NCI-H1417 treated with DMSO at 0.1 percent for 48 hours (cell line): Measurements from ENCODE around the gene C17orf114.

ENCODE experiments used
- DNase-seq: peaks from one replicate; lab custom pipeline; 2025; lab: John Stamatoyannopoulos, UW

The C17orf114 gene

DNA sequence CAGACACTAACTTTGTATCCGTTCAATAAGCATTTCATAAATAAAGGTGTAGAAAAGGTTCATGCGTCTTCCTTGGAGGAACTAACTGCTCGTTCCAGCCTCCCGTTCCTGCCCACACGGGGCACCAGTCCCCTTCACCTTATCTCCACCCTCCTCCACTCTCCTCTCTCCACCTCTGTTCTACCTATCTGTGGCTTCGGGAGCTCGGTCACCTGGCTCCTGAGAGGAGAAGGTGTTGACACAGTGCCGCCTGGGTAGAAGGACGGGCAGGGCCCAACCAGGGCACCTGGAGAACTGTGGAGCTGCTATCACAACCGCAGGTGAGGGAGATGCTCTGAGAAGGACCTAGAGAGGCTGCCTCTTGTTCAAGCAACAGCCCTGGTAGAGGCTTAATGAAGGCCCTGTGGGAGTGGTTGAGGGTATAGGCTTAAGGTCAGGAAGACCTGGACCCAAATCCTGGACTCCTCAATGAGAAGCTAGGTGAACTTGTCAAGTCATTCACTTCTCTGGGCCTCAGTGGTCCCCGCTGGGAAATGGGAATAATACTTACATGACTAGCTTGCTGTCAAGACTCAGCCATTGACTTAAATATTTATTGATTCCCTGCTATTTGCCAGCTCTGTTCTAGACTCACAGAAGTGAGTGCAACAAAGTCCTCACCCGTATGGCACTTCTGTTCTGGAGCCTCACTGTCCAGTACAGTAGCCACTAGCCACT lies 21.4 kb upstream of the C17orf114 start:
- DNase-seq = no peak

DNA sequence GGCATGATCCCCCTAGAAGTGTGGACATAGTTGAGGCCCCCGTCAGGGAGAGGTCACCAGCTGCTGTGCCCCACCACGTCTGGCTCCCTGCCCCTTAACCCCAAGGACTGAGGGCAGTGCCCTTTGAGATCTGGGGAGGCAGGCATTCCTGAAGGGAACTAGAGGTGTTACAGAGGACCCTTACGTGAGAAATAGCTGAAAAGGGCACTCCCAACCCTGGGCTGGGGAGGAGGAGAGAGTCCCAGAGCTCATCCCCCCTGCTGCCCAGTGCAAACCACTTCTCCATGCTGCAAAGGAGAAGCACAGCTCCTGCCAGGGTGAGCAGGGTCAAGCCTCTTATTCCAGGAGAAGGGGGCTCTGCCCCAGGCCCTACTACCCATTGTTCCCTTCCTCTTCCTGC lies 20.7 kb upstream of the C17orf114 start:
- no peak for DNase-seq

DNA sequence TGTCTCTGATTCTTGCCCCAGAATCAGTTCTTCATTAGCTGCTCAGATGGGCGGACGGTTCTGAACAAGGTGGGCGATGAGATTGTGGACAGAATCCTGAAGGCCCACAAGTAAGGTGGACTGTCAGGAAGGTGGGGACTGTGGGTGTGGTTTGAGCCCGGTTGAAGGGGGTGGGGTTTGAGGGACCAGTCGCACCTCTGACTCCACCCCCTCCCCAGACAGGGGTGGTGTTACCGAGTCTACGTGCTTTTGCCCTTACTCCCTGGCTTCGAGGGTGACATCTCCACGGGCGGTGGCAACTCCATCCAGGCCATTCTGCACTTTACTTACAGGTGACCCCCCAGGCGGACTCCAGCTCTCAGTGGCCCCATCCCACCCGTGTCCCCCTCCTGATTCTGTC lies 16.1 kb upstream of the C17orf114 start:
- no peak for DNase-seq

DNA sequence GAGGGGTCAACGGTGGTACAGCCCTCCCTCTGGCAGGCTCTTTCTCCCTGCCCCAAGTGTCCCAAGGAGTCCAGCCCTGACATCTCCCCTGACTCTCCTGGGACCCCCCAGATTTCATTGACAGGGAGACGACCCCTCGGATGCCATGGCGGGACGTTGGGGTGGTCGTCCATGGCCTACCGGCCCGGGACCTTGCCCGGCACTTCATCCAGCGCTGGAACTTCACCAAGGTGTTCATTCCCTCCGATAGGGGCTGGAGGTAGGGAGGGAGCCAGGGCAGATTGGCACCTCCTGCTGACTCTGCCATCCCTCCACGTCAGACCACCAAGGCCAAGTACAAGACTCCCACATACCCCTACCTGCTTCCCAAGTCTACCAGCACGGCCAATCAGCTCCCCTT lies 14.7 kb upstream of the C17orf114 start:
- no peak for DNase-seq

DNA sequence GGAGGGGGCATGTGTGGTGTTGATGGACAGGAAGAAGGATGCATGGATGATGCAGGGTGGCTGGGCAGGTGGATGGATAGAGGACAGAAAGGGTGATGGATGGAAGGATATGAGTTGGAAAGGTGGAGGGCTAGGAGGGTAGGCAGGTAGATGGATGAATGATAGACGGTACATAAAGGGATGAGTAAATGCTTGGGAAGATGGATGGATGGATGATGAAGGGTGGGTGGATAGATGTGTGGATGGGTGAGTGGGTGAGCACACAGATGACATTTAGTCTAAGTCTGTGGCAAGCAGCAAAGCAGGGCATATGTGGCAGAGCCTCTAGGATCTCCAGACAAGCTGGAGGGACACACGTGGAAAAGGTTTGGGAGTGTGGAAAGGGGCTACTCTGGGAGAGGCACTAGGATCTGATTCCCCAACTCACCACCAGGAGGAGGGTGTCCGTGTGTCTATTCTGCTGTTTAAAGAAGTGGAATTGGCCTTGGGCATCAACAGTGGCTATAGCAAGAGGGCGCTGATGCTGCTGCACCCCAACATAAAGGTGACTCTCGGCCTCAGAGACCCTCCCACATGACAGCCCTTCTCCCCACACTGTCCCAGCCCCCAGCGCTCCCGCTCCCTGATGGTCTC lies 13.0 kb upstream of the C17orf114 start:
- DNase-seq = no peak

DNA sequence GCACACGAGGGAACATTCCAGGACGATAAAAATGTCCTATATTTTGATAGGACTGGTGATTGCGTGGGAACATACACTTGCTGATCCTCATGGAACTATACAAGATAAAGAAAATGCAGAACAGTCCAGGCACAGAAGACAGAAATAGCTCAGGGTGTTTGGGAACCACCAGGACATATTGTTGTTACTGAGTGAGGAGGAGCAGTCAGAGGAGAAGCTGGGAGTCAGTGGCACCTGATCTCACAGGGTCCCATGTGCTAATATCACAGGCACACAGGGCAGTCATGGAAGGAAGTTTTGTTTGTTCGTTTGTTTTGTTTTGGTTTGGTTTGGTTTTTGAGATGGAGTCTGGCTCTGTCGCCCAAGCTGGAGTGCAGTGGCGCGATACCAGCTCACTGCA lies 10.6 kb upstream of the C17orf114 start:
- DNase-seq = no peak

DNA sequence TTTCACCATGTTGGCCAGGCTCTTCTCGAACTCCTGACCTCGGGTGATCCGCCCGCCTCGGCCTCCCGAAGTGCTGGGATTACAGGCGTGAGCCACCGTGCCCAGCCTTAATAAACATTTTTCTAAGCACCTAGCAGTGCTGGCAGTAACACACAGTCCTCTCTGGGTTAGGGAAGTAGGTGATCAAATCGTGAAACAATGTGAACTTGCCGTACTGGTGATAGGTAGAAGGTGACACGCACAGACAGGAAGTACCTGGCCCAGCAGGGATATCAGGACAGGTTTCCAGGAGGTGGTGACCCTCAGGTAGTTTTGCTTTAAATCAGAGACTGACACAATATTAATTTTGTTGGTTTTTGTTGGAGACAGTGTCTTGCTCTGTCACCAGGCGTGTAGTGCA lies 9.3 kb upstream of the C17orf114 start:
- DNase-seq = no peak

DNA sequence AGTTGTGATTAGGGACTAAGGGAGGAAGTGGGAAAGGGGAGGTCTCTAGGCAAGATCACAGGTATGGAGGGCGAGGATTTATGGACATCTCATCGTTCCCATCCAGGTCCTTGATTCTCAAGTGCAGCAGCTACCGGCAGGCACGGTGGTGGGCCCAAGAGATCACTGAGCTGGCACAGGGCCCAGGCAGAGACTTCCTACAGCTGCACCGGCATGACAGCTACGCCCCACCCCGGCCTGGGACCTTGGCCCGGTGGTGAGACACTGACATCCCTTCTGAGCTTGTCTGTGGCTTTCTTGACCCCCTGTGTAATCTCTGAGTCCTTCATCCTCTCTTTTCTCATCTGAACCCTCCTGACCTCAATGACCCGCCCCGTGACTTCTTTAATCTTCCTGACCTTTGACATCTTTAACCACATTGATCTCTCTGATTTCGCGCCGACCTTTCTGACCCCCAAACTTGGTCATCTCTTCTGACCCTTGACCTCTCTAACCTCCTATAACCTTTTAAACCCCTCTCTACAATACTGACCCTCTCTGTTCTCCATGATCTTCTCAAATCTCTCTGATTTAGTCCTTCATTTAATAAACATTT lies 8.7 kb upstream of the C17orf114 start:
- DNase-seq = no peak

DNA sequence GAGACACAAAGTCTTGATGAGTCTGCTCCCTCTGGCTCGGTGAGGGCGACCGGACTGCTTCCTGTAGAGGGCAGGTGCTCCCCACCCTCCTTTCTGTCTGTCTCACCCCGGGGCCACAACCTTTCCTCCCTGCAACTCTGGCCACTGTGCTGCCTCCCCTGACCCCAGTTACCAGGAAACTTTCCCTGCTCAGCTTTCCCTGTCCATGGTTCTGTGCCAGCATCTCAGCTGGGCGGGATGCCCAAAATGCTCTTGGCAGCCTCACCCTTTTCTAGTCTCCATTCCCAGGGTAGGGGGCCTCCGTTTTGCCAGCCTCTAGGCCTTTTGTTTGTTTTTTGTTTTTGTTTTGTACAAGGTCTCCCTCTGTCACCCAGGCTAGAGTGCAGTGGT lies 6.2 kb upstream of the C17orf114 start:
- no peak for DNase-seq

DNA sequence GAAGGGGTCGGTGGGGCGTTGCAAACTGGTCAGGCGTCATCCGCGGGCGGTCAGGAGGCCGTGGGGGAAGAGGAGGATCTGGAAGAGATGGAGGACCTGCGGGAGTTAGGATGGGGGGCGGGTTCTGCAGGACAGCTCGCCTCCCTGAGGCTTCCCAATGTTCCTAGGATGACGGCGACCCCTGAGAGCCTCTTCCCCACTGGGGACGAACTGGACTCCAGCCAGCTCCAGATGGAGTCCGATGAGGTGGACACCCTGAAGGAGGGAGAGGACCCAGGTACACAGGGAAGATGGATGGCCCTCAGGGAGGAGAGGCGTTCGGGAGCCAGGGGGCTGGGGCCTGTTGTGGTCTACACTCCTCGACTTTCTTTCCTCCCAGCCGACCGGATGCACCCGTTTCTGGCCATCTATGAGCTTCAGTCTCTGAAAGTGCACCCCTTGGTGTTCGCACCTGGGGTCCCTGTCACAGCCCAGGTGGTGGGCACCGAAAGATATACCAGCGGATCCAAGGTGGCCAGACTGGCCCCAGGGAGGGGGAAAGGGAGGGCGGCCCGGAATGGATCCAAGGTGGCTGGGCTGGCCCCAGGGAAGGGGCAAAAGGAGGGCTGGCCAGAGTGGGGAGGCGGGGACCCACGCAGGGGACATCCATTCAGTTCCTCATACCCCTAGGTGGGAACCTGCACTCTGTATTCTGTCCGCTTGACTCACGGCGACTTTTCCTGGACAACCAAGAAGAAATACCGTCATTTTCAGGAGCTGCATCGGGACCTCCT lies 5.7 kb upstream of the C17orf114 start:
- DNase-seq = no peak

DNA sequence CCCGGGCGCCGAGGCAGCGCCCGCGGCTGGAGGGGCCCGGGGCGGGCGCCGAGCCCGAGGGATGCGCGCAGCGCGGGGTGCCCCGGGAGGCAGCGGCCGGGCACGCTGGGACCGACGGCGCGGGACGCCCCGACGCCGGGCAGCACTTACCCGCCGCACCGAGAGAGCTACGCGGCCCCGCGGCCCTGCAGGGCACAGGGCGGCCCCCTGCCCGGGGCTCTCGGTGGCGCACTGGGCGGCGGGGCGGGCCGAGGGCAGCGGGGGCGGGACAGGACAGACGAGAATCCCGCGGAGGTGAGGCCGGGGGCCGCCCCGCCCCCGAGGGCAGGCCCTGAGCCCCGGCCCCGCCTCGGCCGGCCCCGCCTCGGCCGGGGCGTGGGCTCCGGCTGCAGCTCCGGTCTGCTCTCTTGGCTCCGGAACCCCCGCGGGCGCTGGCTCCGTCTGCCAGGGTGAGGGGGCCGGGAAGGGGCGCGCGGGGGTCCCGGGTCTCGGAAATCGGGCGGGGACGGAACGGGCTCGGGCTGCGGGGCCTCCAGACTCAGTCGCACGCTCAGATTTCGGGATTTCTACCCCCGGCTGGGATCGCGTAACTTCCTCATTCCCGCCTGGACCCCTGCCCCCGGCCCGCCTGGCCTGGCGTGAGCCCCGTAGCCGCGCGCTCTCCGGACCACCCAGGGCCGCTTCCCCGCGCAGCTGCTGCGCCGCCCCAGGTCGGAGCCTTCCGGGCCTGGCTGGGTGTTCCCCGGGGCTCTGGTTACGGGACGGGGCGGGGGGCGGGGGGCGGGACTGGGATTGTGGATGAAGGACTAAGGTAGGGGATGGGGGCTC lies 4.9 kb upstream of the C17orf114 start, which contains the start of gene PLD2:
Gene PLD2 (plus strand): TSS at position 376 of the 828 bp plus-strand sequence. CDS start 621 bp downstream, outside the sequence.
- no peak for DNase-seq

DNA sequence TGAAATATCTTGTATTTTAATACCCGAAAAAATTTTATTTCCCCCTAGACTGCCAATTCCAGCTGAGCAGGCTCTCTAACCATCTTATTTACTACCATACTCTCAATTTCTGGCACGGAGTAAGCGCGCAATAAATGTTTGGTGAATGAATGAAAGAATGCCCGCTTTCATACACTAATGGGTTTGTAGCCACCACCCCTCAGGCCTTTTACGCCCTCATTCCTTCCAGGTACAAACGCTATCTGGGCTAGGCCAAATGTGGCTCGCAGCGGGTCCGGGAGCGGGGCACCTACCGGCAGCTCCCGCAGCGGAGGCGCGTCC lies 4.3 kb upstream of the C17orf114 start:
- DNase-seq = no peak

DNA sequence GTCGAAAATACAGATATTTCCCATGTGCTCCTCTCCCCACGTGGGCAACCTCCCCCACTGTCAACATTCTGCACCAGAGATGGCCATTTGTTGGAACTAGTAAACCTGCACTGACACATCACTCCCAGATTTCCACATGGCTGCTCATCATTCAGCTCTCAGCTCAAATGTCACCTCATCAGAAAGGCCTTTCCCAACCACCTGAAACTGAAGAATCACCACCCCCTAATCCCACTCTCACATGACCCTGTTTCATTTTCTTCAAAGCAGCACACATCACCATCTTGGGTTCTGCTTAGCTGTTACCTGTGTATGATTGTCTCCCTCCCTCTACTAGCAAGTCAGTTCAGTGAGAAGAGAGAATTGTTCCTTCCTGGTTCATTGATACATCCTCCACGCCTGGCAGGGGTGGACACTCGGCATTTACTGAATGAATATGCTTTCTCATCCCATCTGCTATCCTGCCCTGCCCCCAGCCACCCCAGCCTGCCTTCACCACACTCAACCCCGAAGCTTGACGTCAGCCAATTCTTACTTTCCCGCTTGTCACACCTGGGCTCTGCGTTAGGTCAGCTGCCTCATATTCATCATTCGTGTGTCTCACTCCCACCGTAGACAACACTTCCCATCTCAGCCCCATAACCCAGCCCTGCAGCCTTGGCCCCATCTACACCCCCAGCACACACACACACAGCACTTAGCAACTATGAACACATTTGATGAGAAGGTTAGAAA lies 1.5 kb downstream of the C17orf114 start:
- no peak for DNase-seq

DNA sequence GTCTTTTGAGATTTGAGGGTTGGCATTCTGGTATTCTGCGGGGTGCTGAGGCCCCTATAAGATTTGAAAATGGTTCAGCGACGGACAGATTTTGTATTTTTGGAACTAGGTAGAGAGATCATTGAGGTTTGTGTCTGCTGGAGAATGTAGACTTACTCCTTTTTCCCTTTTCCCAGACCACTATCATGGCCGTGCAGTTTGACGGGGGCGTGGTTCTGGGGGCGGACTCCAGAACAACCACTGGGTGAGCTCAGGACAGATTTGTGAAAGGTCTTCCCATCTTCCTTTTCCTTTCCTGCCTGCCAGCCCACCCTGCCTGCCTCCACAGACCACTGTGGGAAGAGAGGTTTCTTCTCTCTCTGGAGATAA lies 5.6 kb downstream of the C17orf114 start:
- no peak for DNase-seq

DNA sequence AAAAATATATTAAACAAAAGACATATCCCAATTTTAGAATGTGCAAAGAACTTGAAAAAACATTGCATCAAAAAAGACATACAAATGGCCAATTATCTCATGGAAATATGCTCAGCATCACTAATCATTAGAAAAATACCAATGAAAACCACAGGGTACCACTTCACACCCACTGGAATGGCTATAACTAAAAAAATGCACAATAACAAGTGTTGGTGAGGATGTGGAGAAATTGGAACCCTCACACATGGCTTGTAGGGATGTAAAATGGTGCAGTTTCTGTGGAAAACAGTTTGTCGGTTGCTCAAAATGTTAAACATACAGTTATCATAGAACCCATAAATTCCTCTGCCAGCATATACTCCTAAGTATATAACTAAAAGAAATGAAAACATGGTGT lies 7.0 kb downstream of the C17orf114 start:
- DNase-seq = no peak

DNA sequence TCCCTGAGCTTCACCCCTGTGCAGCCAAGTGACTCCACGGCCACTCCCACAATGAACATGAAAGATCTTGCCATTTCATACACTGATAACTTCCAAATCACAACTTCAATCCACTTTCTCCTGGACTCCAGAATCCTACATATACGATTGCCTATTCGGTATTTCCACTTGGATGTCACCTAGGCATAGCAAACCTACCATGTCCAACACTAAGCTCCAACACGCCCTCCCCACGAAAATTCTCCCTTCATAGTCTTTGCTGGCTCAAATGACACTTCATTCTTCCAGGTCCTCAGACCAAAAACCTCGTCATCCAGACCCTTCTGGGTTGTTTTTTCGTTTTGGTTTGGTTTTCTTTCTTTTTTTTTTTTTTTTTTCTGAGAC lies 11.4 kb downstream of the C17orf114 start:
- DNase-seq = no peak

DNA sequence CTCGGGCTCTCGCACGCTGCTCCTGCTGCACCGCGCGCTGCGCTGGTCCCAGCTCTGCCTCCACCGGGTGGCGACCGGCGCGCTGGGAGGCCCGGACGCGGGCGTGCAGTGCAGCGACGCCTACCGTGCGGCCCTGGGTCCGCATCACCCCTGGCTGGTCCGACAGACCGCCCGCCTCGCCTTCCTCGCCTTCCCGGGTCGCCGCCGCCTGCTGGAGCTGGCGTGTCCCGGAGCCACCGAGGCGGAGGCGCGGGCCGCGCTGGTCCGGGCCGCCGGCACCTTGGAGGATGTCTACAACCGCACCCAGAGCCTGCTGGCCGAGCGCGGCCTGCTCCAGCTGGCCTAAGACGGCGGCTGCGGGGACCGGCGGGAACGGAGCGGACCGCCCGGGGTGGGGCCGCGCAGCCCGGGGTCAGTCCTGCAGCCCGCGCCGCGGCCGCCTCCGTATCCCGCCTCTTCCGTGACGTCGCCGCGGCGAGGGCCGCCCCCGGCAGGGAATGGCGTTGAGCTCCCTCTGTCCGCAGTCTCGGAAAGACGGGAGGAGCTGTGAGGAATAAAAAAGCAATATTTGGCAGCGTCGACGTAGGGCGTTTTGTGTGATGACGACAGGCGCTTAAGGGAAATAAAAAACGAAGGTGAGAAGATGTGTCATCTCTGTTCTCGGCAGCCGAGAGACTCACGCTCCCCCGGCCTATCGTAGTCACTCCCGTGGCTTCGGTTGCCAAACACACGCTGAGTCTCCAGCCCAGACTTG lies 12.0 kb downstream of the C17orf114 start:
- no peak for DNase-seq

DNA sequence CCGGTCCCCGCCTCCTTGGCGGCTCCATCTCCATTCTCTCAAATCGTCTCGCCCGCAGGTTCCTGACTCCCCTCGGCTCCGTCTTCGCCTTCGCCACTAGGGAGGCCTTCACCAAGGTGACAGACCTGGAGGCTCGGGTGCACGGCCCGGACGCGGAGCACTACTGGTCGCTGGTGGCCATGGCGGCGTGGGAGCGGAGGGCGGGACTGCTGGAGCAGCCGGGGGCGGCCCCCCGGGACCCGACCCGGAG lies 12.5 kb downstream of the C17orf114 start:
- DNase-seq = no peak

DNA sequence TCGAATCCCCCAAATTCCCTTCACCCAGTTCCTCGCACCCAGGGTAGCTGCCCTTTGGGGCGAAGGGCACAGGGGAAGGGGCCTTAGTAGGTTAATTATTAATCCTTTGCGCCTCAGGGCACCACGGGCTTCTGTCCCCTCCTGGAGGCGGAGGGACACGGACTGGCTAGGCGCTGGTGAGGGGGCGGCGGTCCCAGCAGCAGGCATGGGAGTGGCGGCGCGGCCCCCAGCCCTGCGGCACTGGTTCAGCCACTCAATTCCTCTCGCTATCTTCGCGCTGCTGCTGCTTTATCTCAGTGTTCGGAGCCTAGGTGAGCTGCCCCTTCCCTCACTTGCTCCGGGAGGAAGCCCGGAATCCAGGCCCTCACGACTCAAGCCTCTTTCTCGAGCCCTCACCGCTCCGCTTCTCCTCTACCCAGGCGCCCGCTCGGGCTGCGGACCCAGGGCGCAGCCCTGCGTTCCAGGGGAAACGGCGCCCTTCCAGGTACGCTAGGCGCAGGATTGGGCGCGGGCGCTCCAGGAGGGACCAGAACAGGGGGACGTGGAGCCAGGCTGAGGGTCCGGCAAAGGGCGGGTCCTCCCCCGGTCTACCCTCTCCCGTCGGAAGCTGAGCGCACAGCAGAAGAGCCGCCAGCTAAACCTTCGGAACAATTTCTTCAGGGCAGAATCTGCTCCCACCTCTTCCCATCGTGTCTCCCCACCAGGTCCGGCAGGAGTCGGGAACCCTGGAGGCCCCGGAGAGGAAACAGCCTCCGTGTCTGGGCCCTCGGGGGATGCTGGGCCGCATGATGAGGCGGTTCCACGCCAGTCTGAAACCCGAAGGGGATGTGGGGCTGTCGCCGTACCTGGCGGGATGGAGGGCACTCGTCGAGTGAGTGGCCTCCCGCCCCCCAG lies 13.1 kb downstream of the C17orf114 start, which contains the start of gene GLTPD2:
Gene GLTPD2 (plus strand): TSS at position 158 of the 894 bp plus-strand sequence. CDS start 48 bp downstream, at position 206.
- no peak for DNase-seq
